Measurements from ENCODE around the gene CHCHD6.

- TF ChIP-seq, protein P1, sequence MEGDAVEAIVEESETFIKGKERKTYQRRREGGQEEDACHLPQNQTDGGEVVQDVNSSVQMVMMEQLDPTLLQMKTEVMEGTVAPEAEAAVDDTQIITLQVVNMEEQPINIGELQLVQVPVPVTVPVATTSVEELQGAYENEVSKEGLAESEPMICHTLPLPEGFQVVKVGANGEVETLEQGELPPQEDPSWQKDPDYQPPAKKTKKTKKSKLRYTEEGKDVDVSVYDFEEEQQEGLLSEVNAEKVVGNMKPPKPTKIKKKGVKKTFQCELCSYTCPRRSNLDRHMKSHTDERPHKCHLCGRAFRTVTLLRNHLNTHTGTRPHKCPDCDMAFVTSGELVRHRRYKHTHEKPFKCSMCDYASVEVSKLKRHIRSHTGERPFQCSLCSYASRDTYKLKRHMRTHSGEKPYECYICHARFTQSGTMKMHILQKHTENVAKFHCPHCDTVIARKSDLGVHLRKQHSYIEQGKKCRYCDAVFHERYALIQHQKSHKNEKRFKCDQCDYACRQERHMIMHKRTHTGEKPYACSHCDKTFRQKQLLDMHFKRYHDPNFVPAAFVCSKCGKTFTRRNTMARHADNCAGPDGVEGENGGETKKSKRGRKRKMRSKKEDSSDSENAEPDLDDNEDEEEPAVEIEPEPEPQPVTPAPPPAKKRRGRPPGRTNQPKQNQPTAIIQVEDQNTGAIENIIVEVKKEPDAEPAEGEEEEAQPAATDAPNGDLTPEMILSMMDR (IDR thresholded peaks at IDR 0.05): no peak
- TF ChIP-seq POLR2A (IDR thresholded peaks at IDR 0.05): no peak
Observed at GRCh38 chr3:126781406-126781805, 77.4 kb downstream of the CHCHD6 start.
